Measurements from ENCODE around the gene CRTAP. TPM values are rescaled to one million over a fixed set of nuclear protein-coding genes. Genes with fewer than 3 reads are reported as not detected.
"Not testable (repeated sequence)": the region's sequence is repeated elsewhere in the genome, so short reads cannot be mapped to it uniquely, and the experiment has no call there.

CRTAP gene
- total RNA-seq, 1 donor from 2014 or later = 221 TPM

- no peak for TF ChIP-seq CTCF (IDR thresholded peaks at IDR 0.05)
- H3K4me1 ChIP-seq = no peaks in the 10 kb centered on the region
- H3K4me3 ChIP-seq = no peak overlapping the region
- H3K9me3 ChIP-seq = no peaks in the 10 kb centered on the region
- intact Hi-C loops (cut with DNase I) = no loop called here
- ATAC-seq = no peak
- no peaks in the 10 kb centered on the region for H3K27me3 ChIP-seq
- H3K36me3 ChIP-seq = no peaks in the 10 kb centered on the region
- H3K27ac ChIP-seq = no peak overlapping the region
- no peak for DNase-seq
Observed at GRCh38 chr3:33159981-33160380, 46.2 kb downstream of the CRTAP start.

GRCh38 chr3:33162621-33163020, 48.8 kb downstream of the CRTAP start:
- intact Hi-C loops (cut with DNase I); H3K36me3 ChIP-seq; H3K27ac ChIP-seq; H3K4me1 ChIP-seq; H3K9me3 ChIP-seq; H3K4me3 ChIP-seq; H3K27me3 ChIP-seq; ATAC-seq; DNase-seq: not testable (repeated sequence)

GRCh38 chr3:33165372-33165771, 51.6 kb downstream of the CRTAP start:
- no peak for ATAC-seq
- Histone ChIP-seq H3K27ac (no peak overlapping the region), H3K36me3 (no peaks in the 10 kb centered on the region), H3K4me1 (no peaks in the 10 kb centered on the region), H3K4me3 (no peak overlapping the region), H3K9me3 (no peaks in the 10 kb centered on the region), H3K27me3 (no peaks in the 10 kb centered on the region)
- no peak for TF ChIP-seq CTCF (IDR thresholded peaks at IDR 0.05)
- intact Hi-C loops (cut with DNase I) = no loop called here
- no peak for DNase-seq

GRCh38 chr3:33166095-33166494, 52.3 kb downstream of the CRTAP start:
- no peaks in the 10 kb centered on the region for H3K9me3 ChIP-seq
- no peak for DNase-seq
- intact Hi-C loops (cut with DNase I) = no loop called here
- ATAC-seq = no peak
- no peak for TF ChIP-seq CTCF (IDR thresholded peaks at IDR 0.05)
- H3K27ac ChIP-seq = no peak overlapping the region
- no peaks in the 10 kb centered on the region for H3K4me1 ChIP-seq
- H3K27me3 ChIP-seq = no peaks in the 10 kb centered on the region
- no peak overlapping the region for H3K4me3 ChIP-seq
- no peaks in the 10 kb centered on the region for H3K36me3 ChIP-seq

- H3K27ac ChIP-seq = no peak overlapping the region
- ATAC-seq = no peak
- TF ChIP-seq CTCF (IDR thresholded peaks at IDR 0.05) = no peak
- H3K36me3 ChIP-seq = no peaks in the 10 kb centered on the region
- intact Hi-C loops (cut with DNase I) = no loop called here
- no peak overlapping the region for H3K4me3 ChIP-seq
- no peaks in the 10 kb centered on the region for H3K4me1 ChIP-seq
- H3K9me3 ChIP-seq = no peaks in the 10 kb centered on the region
- H3K27me3 ChIP-seq = no peaks in the 10 kb centered on the region
- no peak for DNase-seq
Observed at GRCh38 chr3:33167284-33167683, 53.5 kb downstream of the CRTAP start.

- Histone ChIP-seq H3K36me3 (no peaks in the 10 kb centered on the region), H3K4me3 (no peak overlapping the region), H3K4me1 (no peaks in the 10 kb centered on the region), H3K27me3 (no peaks in the 10 kb centered on the region), H3K9me3 (no peaks in the 10 kb centered on the region), H3K27ac (no peak overlapping the region)
- DNase-seq = no peak
- no peak for ATAC-seq
- intact Hi-C loops (cut with DNase I) = no loop called here
- no peak for TF ChIP-seq CTCF (IDR thresholded peaks at IDR 0.05)
Observed at GRCh38 chr3:33167716-33168336, 54.0 kb downstream of the CRTAP start.
